Kidney (tissue), 14 donors: Measurements from ENCODE around the gene CRTC3. TPM values are rescaled to one million over a fixed set of nuclear protein-coding genes. Genes with fewer than 3 reads are reported as not detected.

ENCODE experiments used
- DNase-seq, 5 donors: peaks; one replicate each; pipeline ENCODE4 v3.0.0-alpha.2; 2013 to 2020
- FAIRE-seq: peaks from 2 replicates; lab custom pipeline; 2012; peaks lifted over from hg19 to GRCh38; lab: Jason Lieb, UNC
- H3K27ac ChIP-seq, 2 donors: one replicate each; pipeline ENCODE4 v1.7.0; 2013; ENCODE audit warnings: low read depth in 2 of 2, low read length in 2 of 2, inconsistent platforms in 1 of 2
- H3K27me3 ChIP-seq: one replicate; pipeline ENCODE4 v1.7.1; 2013; ENCODE audit warnings: low read length, inconsistent platforms; ENCODE audit not compliant: control insufficient read depth, insufficient read depth
- H3K36me3 ChIP-seq, 3 donors: one replicate each; pipeline versions ENCODE4 v1.7.0 to v1.7.1; 2013; ENCODE audit warnings: low read length in 3 of 3, control low read depth in 1 of 3, inconsistent platforms in 1 of 3; ENCODE audit not compliant: insufficient read depth in 3 of 3, control insufficient read depth in 2 of 3
- H3K4me1 ChIP-seq, 3 donors: one replicate each; pipeline versions ENCODE4 v1.7.0 to v1.7.1; 2013; ENCODE audit warnings: low read length in 3 of 3, inconsistent platforms in 1 of 3, low read depth in 1 of 3; ENCODE audit not compliant: control insufficient read depth in 2 of 3, insufficient read depth in 2 of 3
- H3K4me3 ChIP-seq, 3 donors: one replicate each; pipeline versions ENCODE4 v1.7.0 to v1.8.1; 2013; ENCODE audit warnings: low read length in 3 of 3, control low read depth in 1 of 3, inconsistent platforms in 1 of 3
- H3K9ac ChIP-seq, 3 donors: one replicate each; pipeline versions ENCODE4 v1.7.0 to v1.7.1; 2013; ENCODE audit warnings: low read length in 3 of 3, control low read depth in 1 of 3, inconsistent platforms in 1 of 3
- H3K9me3 ChIP-seq, 3 donors: one replicate each; pipeline versions ENCODE4 v1.7.0 to v1.7.1; 2013; ENCODE audit warnings: low read length in 3 of 3, control low read depth in 1 of 3, inconsistent platforms in 1 of 3; ENCODE audit not compliant: control insufficient read depth in 2 of 3, insufficient read depth in 1 of 3
- intact Hi-C: fragments of 100-400 bp; cut with DNase I; formaldehyde crosslinking; loops from one replicate; pipeline ENCODE4 v1.11.1; 2022
- polyA plus RNA-seq: library from polyadenylated mRNA; stranded (reverse); fragments of 350-450 nt; fragmentation: Illumina TruSeq; extraction: RNeasy Lipid Tissue Mini Kit (QIAGEN cat#74804); gene quantifications from one replicate; pipeline ENCODE4 v1.2.3, GENCODE V29; 2014; ENCODE audit warnings: low read depth, low replicate concordance; ENCODE audit not compliant: insufficient read depth
- total RNA-seq: library from RNA; stranded (reverse); fragmentation: NEBNext Ultra II Directional; extraction: Animal tissue kit (Norgen Biotek cat#: 25700); gene quantifications from one replicate; pipeline ENCODE4 v1.2.1, GENCODE V29; 2021
- TF ChIP-seq, protein P1 (sequence below): IDR thresholded peaks from 3 replicates; pipeline ENCODE4 v1.5.1; 2012; ENCODE audit warnings: mild to moderate bottlenecking, moderate library complexity, borderline replicate concordance; ENCODE audit not compliant: insufficient read depth; ENCODE audit errors: extremely low read depth
- donor health status: control.
- donor health status: control.
- donor health status: control.
- donor health status: control.
- donor health status: control.
- donor health status: DM: yes; HTN: yes; CAD: no.
- donor health status: Normal renal cell carcinoma (clear cell type).

Gene CRTC3
- total and polyA plus RNA-seq, 2 donors from 2014 or later = 9.2 to 49.0 TPM

DNA sequence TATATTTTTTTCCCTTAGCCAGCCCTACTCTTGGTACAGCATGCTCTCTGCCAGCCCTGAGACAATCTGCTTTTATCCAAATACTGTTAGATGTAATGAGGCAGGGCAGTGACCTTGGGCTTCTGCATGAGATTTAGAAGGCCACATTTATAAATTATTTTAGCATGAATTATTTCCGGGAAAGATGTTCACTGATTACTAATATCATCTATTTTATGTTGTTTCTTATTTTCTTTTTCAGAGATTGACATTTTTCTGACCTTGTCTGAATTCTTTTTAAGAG lies 23.1 kb downstream of the CRTC3 start:
- H3K4me1 ChIP-seq = peaks cover 0 to 23% (median 9%) of the 10 kb centered on the region in 3 donors
- no peak for DNase-seq
- no peaks in the 10 kb centered on the region for H3K36me3 ChIP-seq
- no peak overlapping the region for H3K4me3 ChIP-seq
- peak overlapping the region in 1 of 2 donors; percentile 23 for H3K27ac ChIP-seq
- intact Hi-C loops = no loop called here
- TF ChIP-seq, protein P1, sequence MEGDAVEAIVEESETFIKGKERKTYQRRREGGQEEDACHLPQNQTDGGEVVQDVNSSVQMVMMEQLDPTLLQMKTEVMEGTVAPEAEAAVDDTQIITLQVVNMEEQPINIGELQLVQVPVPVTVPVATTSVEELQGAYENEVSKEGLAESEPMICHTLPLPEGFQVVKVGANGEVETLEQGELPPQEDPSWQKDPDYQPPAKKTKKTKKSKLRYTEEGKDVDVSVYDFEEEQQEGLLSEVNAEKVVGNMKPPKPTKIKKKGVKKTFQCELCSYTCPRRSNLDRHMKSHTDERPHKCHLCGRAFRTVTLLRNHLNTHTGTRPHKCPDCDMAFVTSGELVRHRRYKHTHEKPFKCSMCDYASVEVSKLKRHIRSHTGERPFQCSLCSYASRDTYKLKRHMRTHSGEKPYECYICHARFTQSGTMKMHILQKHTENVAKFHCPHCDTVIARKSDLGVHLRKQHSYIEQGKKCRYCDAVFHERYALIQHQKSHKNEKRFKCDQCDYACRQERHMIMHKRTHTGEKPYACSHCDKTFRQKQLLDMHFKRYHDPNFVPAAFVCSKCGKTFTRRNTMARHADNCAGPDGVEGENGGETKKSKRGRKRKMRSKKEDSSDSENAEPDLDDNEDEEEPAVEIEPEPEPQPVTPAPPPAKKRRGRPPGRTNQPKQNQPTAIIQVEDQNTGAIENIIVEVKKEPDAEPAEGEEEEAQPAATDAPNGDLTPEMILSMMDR = no peak
- H3K9me3 ChIP-seq = no peaks in the 10 kb centered on the region
- H3K27me3 ChIP-seq = no peaks in the 10 kb centered on the region
- no peak for FAIRE-seq
- no peak overlapping the region for H3K9ac ChIP-seq

DNA sequence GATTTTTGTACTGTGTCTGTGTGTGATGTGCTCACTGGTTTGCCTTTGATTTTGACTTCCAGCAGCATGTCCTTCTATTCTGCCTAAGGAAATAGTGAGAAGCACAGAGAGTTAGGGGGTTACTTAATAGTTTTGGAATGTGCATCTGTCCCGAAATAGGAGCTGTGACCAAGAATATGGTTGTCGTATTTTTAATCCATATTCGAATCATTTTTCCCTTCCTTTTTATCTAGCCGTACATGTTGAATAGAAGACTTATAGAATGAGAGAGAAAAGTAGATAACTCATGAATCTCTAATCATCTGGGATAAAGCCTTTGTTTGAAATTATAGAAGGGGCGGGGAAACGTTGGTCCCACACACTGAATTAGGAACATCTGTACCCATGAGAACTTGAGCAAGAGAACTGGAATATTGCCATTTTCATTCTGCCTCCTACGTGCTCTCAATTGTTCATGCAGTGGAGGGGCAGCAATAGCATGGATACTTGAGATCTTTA lies 23.6 kb downstream of the CRTC3 start:
- FAIRE-seq (no peak), DNase-seq (peak in 1 of 5 donors; percentile 37)
- no peaks in the 10 kb centered on the region for H3K36me3 ChIP-seq
- no peaks in the 10 kb centered on the region for H3K9me3 ChIP-seq
- TF ChIP-seq, protein P1 = no peak
- no peak overlapping the region for H3K4me3 ChIP-seq
- H3K27me3 ChIP-seq = no peaks in the 10 kb centered on the region
- H3K4me1 ChIP-seq = peaks cover 0 to 27% (median 12%) of the 10 kb centered on the region in 3 donors
- intact Hi-C loops = no loop called here
- no peak overlapping the region for H3K27ac ChIP-seq
- no peak overlapping the region for H3K9ac ChIP-seq

DNA sequence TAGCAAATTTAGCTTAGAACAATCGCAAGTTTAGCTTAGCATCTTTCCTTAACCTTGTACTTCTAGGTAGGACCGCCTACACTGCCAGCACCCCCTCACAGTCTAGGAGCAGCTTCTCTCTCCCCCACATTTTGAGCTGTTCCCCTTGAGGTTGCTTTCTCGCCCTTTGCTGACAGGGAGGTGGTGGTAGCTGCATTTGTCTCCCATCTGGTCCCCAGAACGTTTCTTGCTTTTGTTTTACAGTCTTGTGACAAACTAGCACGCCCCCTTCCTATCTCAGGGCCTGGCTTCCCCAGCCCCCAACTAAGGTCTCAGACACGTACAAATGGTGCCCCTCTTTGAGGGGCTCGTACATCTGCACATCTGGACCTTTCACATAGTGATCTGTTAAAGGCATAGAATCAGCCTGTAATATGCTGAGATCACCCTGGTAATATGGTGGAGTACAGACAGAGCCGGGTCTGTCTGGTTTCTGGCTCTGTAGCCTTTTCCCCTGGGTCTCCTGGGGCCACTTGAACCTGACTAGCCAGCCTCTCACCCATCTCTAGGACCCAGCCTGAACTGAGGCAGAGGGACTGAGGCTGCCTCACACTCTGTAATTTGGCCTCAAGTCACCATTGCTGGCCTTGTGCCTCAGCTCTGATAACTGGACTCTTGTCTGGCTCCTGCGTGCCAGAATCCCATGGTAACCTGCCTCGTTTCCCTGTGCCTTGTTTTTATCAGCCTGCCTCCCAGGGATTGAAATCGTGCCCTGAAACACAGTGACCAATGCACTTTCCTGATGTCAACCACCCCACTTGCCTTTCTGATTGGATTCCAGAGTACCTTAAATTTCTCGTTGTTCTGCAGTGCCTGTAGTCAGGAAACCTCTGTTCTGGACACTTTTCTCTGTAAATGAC lies 27.7 kb downstream of the CRTC3 start:
- H3K36me3 ChIP-seq = no peaks in the 10 kb centered on the region
- peak overlapping the region in 1 of 3 donors; percentile 36 for H3K9ac ChIP-seq
- no peaks in the 10 kb centered on the region for H3K27me3 ChIP-seq
- intact Hi-C loops = no loop called here
- FAIRE-seq = no peak
- H3K4me3 ChIP-seq = peak overlapping the region in 1 of 3 donors; percentile 31
- H3K27ac ChIP-seq = peak overlapping the region; percentile 64 to 80
- H3K9me3 ChIP-seq = no peaks in the 10 kb centered on the region
- TF ChIP-seq, protein P1 = no peak
- DNase-seq = peak in 3 of 5 donors; percentile 14 to 72 (median 44)
- H3K4me1 ChIP-seq = peaks cover 0 to 33% (median 29%) of the 10 kb centered on the region in 3 donors
